ENCODE measurements around the gene CARD6. TPM values are rescaled to one million over a fixed set of nuclear protein-coding genes. Genes with fewer than 3 reads are reported as not detected.

CARD6 gene
- total and polyA plus RNA-seq, 9 donors = 0.89 to 2.2 (median 1.7) TPM

DNA sequence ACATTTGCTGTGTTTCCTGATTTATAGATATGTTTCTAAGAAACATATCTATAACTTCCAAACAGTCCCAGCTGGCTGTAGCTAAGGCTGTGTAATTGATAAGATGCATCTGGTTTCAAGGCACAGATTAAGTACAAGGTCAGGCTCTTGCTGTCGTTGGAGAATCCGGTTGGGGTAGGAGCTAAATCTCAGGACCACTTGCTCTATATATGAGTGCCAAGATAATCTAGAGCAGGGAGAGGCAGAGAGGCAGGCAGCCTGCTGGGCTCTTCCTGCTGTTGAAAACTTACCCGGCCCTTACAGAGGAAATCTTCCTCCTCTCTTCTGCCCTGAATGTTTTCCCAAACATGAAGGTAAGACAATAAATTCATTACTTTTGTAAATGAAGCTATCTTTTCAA, 68.1 kb downstream of the CARD6 start, which contains the start of gene C7:
C7 (plus strand) TSS at position 234 of the 400 bp plus-strand sequence; CDS start at position 348, 114 bp downstream.
- no peak within 1 kb of the TSS for H3K4me3 ChIP-seq (ENCODE audit: low read length)
- WGBS (ENCODE audit: insufficient coverage) = 40% methylated on average over 1 of the region's 3 CpGs
- no peaks in the 10 kb centered on the region for H3K4me1 ChIP-seq (ENCODE audit: control insufficient read depth, insufficient read depth, low read length)
- peak; percentile 37 for DNase-seq
- no peaks in the 10 kb centered on the region for H3K9me3 ChIP-seq (replicated peaks; ENCODE audit: control insufficient read depth, low read depth, low read length)
- no peaks in the 10 kb centered on the region for H3K27me3 ChIP-seq (ENCODE audit: control insufficient read depth, insufficient read depth, low read length)
- no peak within 1 kb of the TSS for H3K27ac ChIP-seq (ENCODE audit: low read length)
- H3K36me3 ChIP-seq (ENCODE audit: control insufficient read depth, insufficient read depth, low read length) = no peaks in the 10 kb centered on the region

DNA sequence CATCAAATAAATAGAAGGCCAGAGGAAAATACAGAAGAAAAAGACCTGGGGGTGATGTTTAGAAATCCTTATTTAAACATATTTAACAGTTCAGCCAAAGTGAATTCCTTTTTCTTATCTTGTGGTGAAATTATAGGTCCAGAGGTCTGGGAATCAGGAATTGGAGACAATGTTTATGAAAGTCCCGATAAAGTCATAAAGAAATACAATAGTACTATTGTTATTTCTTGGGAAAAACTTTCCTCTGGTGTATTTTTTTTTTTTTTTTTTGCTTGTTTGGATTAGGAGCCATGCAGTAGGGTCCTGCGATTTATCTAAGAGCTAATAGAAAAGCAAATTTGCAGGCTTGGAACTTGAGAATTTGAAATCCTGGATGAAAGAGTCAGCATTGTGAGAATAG, 68.6 kb downstream of the CARD6 start:
- no CpG with 5 or more reads among the region's 2 CpGs for WGBS (ENCODE audit: insufficient coverage)
- H3K27ac ChIP-seq (ENCODE audit: low read length) = no peak overlapping the region
- no peaks in the 10 kb centered on the region for H3K27me3 ChIP-seq (ENCODE audit: control insufficient read depth, insufficient read depth, low read length)
- no peak for DNase-seq
- H3K36me3 ChIP-seq (ENCODE audit: control insufficient read depth, insufficient read depth, low read length) = no peaks in the 10 kb centered on the region
- H3K4me3 ChIP-seq (ENCODE audit: low read length) = no peak overlapping the region
- H3K9me3 ChIP-seq (replicated peaks; ENCODE audit: control insufficient read depth, low read depth, low read length) = no peaks in the 10 kb centered on the region
- H3K4me1 ChIP-seq (ENCODE audit: control insufficient read depth, insufficient read depth, low read length) = no peaks in the 10 kb centered on the region

Other genes starting within 250 kb of the CARD6 start
- gene PTGER4, start 161.5 kb upstream of the CARD6 start, total RNA-seq = 7.6 TPM
- gene PTGER4, start 161.5 kb upstream of the CARD6 start, polyA plus RNA-seq (ENCODE audit: insufficient read depth in 1 of 8, insufficient read length in 8 of 8, low replicate concordance in 1 of 8) = 1 to 10 TPM; 4.2 to 9.7 (median 7.7) TPM
- 23.1 TPM for gene TTC33, start 85.4 kb upstream of the CARD6 start, total RNA-seq
- gene TTC33, start 85.4 kb upstream of the CARD6 start, polyA plus RNA-seq (ENCODE audit: insufficient read depth in 1 of 8, insufficient read length in 8 of 8, low replicate concordance in 1 of 8) = 10 to 100 TPM; 13.4 to 21.9 (median 17.7) TPM
- 52.2 TPM for gene PRKAA1, start 43.0 kb upstream of the CARD6 start, total RNA-seq
- 10 to 100 TPM; 21.0 to 39.5 (median 28.6) TPM for gene PRKAA1, start 43.0 kb upstream of the CARD6 start, polyA plus RNA-seq (ENCODE audit: insufficient read depth in 1 of 8, insufficient read length in 8 of 8, low replicate concordance in 1 of 8)
- 2,698 TPM for gene RPL37, start 6.1 kb upstream of the CARD6 start, total RNA-seq
- gene RPL37, start 6.1 kb upstream of the CARD6 start, polyA plus RNA-seq (ENCODE audit: insufficient read depth in 1 of 8, insufficient read length in 8 of 8, low replicate concordance in 1 of 8) = 1,000 to 10,000 TPM; 2,591 to 3,655 (median 2,970) TPM
- gene C7, start 68.1 kb downstream of the CARD6 start, total RNA-seq = 2.3 TPM
- 10 to 100 TPM in 1 of 8 donors, 1 to 10 TPM in 5, under 1 TPM in 2; 0.80 to 15.7 (median 1.4) TPM for gene C7, start 68.1 kb downstream of the CARD6 start, polyA plus RNA-seq (ENCODE audit: insufficient read depth in 1 of 8, insufficient read length in 8 of 8, low replicate concordance in 1 of 8)
- gene MROH2B, start 230.0 kb downstream of the CARD6 start, total RNA-seq = not detected
- gene MROH2B, start 230.0 kb downstream of the CARD6 start, polyA plus RNA-seq (ENCODE audit: insufficient read depth in 1 of 8, insufficient read length in 8 of 8, low replicate concordance in 1 of 8) = under 1 TPM in 2 of 8 donors, not detected in 6; 0.05 to 0.12 TPM